ENCODE measurements around the gene GSTA1.
"Not testable (repeated sequence)": the region's sequence is repeated elsewhere in the genome, so short reads cannot be mapped to it uniquely, and the experiment has no call there.

Gene GSTA1

GRCh38 chr6:52815167-52816092, 11.8 kb upstream of the GSTA1 start:
- peak in 31 of 42 donors; percentile 9 to 74 (median 32) for DNase-seq
- intact Hi-C loops (cut with DNase I): no loop called here

GRCh38 chr6:52814545-52814944, 10.9 kb upstream of the GSTA1 start:
- DNase-seq; intact Hi-C loops (cut with DNase I): not testable (repeated sequence)

- DNase-seq; intact Hi-C loops (cut with DNase I): not testable (repeated sequence)
Measured at GRCh38 chr6:52809777-52810176, 6.2 kb upstream of the GSTA1 start.

GRCh38 chr6:52808660-52809059, 5.0 kb upstream of the GSTA1 start:
- DNase-seq: no peak
- intact Hi-C loops (cut with DNase I): no loop called here

- no peak for DNase-seq
- intact Hi-C loops (cut with DNase I): no loop called here
Measured at GRCh38 chr6:52802806-52803205, 810 bp downstream of the GSTA1 start.

GRCh38 chr6:52801188-52801841, 2.3 kb downstream of the GSTA1 start:
- intact Hi-C loops (cut with DNase I): no loop called here
- no peak for DNase-seq

GRCh38 chr6:52799272-52799671, 4.3 kb downstream of the GSTA1 start:
- intact Hi-C loops (cut with DNase I): not testable (repeated sequence)

GRCh38 chr6:52794366-52794765, 9.2 kb downstream of the GSTA1 start:
- DNase-seq; intact Hi-C loops (cut with DNase I): not testable (repeated sequence)

More at GRCh38 chr6:52799272-52799671, 4.3 kb downstream of the GSTA1 start:
- not testable (repeated sequence) for DNase-seq

GRCh38 chr6:52790861-52791260, 12.8 kb downstream of the GSTA1 start:
- intact Hi-C loops (cut with DNase I): no loop called here

GRCh38 chr6:52789658-52790057, 14.0 kb downstream of the GSTA1 start:
- DNase-seq; intact Hi-C loops (cut with DNase I): not testable (repeated sequence)

More at GRCh38 chr6:52790861-52791260, 12.8 kb downstream of the GSTA1 start:
- DNase-seq: no peak

GRCh38 chr6:52788478-52788877, 15.1 kb downstream of the GSTA1 start:
- intact Hi-C loops (cut with DNase I): no loop called here
- peak in 20 of 42 donors; percentile 5 to 78 (median 34) for DNase-seq

GRCh38 chr6:52787917-52788316, 15.7 kb downstream of the GSTA1 start:
- no peak for DNase-seq
- intact Hi-C loops (cut with DNase I): no loop called here

- intact Hi-C loops (cut with DNase I): no loop called here
- no peak for DNase-seq
Measured at GRCh38 chr6:52786249-52786956, 17.2 kb downstream of the GSTA1 start.

- DNase-seq; intact Hi-C loops (cut with DNase I): not testable (repeated sequence)
Measured at GRCh38 chr6:52782696-52783274, 20.8 kb downstream of the GSTA1 start.

- intact Hi-C loops (cut with DNase I); DNase-seq: not testable (repeated sequence)
Measured at GRCh38 chr6:52782209-52782608, 21.4 kb downstream of the GSTA1 start.

GRCh38 chr6:52779237-52779636, 24.4 kb downstream of the GSTA1 start:
- no peak for DNase-seq
- intact Hi-C loops (cut with DNase I): no loop called here

GRCh38 chr6:52776711-52777351, 26.8 kb downstream of the GSTA1 start:
- DNase-seq; intact Hi-C loops (cut with DNase I): not testable (repeated sequence)

- DNase-seq; intact Hi-C loops (cut with DNase I): not testable (repeated sequence)
Measured at GRCh38 chr6:52769399-52769798, 34.2 kb downstream of the GSTA1 start.

- DNase-seq; intact Hi-C loops (cut with DNase I): not testable (repeated sequence)
Measured at GRCh38 chr6:52767658-52768057, 36.0 kb downstream of the GSTA1 start.

All from head of caudate nucleus (tissue), 42 donors.